ENCODE data around the gene TTC34.

Gene TTC34

DNA sequence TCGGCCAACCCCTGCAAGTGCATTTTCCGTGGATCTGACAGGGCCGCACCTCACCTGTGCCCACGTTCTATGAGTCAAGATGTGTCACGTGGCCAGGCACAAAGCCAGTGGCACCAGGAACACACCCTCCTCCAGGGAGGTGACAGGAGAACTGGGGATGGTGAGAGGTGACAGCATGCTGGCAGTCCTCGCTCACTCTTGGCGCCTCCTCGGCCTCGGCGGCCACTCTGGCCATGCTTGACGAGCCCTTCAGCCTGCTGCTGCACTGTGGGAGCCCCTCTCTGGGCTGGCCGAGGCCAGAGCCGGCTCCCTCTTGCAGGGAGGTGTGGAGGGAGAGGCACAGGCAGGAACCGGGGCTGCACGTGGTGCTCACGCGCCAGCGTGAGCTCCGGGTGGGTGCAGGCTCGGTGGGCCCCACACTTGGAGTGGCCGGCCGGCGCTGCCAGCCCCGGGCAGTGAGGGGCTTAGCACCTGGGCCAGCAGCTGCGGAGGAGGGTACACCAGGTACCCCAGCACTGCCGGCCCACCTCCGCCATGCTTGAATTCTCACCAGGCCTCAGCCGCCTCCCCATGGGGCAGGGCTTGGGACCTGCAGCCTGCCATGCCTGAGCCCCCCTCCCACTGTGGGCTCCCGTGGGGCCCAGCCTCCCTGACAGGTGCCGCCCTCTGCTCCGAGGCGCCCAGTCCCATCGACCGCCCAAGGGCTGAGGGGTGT lies 11.6 kb upstream of the TTC34 start:
- DNase-seq (ENCODE audit: low spot score), result no peak

- no peak for DNase-seq (ENCODE audit: low spot score)
Measured at GRCh38 chr1:2812136-2812535, 10.6 kb upstream of the TTC34 start.

DNA sequence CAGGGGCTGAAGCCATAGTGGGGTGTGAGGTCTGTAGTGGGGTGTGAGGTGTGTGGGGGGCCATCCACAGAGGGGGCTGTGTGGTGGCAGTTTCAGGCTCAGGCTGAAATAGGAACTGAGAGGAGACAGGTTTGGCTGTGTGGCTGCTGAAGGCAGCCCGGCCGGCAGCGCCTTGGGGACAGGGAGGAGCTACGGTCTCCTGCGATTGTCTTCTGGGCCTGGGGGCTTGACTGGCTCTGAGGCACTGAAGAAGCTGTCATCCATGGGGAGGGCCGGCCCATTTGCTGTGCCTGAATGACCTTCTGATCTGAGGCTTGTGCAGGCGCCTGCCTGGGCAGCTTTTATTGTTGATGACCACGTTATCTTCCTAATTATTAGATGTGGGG lies 10.0 kb upstream of the TTC34 start:
- DNase-seq (ENCODE audit: low spot score), result no peak

GRCh38 chr1:2810899-2811532 lies 9.5 kb upstream of the TTC34 start:
- no peak for DNase-seq (ENCODE audit: low spot score)

- no peak for DNase-seq (ENCODE audit: low spot score)
Measured at GRCh38 chr1:2810281-2810680, 8.8 kb upstream of the TTC34 start.

DNA sequence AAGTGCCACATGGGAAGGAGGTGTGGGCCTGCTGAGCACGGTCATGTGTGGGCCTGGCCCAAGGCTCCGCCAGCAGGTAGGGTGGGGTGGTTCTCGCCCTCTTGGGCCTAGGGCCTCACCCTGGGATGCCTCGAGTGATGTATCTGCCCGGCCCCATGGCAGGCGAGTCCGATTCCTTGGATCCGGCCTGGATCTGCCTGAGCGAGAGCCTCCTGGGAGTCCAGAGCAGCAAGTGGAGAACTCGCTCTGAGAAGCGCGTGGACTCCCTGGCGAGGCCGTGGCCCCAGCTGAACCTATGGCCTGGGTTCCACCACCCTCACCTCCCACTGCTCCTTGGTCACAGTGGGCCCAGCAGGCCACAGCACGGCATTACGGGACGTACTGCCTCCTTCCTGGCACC lies 8.2 kb upstream of the TTC34 start:
- no peak for DNase-seq (ENCODE audit: low spot score)

DNA sequence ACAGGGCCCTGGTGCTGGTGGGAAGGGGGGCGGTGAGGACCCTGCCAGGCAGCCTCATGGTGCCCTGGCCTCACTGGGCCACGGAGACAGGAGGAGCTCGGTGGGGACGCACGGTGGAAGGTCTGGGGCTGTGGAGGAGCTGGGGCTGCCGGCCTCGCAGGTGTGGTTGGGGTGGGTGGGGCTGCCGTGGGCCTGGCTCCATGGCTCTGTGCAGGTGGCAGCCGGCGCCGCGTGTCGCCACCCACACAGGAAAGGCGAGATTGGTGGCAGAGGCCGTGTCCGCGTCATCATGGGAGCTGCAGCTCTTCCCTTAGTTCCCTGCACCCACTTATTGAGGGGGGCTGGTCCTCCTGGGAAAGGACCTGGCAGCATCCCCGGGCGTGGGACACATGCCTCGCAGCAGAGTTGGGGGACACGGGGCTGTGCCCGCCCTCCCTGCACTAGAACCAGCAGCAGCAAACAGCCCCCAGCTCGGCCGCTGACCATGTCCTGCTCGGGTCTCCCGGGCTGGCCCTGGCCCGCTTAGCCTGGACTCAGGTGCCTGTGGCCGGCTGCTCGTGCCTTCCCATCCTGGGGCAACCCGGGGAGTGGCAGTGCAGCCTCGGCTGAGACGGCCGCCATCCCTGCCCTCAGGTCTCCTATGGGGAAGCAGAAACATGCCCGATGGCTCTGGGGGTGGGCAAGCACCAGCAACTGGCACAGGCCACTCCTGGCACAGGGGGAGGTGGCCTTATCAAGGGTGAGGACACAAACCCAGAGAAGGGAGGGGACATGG lies 7.5 kb upstream of the TTC34 start:
- DNase-seq (ENCODE audit: low spot score), result no peak

DNA sequence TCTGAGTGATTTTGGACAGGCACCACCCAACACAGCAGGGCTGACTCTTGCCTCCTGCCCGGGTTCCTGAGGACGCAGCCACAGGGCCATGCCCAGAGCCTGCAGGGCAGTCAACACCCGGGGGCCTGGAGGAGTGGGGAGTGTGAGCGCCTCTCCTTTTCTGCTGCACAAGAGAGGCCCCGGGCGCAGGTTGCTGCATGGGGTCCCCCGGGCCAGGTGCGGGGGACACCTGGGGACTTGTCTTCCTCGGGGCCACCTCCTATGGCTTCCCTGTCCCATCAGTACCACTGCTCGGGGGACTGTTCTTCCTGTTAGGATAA lies 6.9 kb upstream of the TTC34 start:
- no peak for DNase-seq (ENCODE audit: low spot score)

GRCh38 chr1:2807678-2808385 lies 6.3 kb upstream of the TTC34 start:
- no peak for DNase-seq (ENCODE audit: low spot score)

DNA sequence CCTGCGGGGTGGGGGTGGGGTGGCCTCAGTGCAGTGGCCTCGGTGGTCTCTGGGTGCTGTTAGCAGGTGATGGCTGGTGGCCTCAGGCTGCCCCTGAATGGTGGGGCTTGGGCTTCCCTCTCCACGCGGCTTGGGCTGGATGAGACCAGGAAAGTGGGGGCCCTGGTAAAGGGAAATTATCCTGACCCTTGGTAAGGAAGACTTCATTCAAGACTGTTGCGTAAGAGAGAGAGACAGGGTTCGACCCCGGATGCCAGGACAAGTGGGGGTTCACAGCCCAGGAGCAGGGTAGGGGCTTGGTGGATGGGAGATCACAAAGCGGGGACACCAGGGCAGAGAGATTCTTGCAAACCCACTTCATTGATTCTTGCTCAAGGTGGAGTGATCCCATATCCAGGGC lies 5.5 kb upstream of the TTC34 start:
- DNase-seq (ENCODE audit: low spot score), result no peak

DNA sequence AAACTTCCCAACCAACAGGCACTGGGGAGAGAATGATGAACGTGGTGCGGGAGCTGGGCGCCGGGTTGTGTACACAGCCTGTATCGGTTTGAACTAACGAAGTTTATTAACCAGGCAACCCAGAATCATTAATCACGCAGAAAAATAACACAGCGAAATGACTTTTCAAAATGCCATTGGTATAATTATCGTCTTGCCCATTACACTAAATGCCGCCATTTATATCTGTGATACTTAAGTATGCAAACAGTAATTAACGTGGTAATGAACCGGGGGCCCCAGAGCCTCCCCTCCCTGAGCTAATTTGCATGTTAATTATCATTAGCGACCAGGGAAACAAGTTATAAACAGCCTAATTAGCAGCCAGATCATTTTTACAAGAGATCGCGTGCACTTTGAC lies 5.1 kb upstream of the TTC34 start:
- no peak for DNase-seq (ENCODE audit: low spot score)

DNA sequence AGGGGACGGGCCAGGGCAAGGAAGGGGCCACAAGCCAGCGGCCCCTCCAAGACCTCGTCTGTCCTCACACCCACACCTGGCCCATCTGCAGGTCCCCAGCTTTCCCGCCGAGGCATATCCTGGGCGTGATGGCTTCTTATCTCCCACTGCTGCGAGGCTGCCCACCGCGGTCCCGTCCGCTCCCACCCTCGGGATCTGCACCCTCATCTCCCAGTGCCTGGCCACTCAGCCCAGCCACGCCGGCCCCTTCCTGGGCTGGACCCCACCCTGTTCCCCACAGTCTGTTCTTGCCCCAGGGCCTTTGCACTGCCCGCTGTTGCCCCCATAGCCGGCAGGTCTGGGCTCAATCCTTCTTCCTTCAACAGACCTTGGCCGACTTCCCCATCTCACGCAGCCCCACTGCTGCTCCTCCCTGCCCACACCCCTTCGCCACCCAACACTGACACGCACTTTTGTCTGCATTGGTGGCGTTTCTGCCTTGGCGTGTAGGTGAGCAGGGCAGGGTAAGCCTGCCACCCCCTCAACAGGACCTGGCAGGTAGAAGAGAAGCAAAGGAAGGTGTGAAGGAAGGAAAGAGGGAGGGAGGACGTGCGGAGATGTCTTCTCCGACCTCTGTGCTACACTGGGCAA lies 4.4 kb upstream of the TTC34 start:
- no peak for DNase-seq (ENCODE audit: low spot score)

DNA sequence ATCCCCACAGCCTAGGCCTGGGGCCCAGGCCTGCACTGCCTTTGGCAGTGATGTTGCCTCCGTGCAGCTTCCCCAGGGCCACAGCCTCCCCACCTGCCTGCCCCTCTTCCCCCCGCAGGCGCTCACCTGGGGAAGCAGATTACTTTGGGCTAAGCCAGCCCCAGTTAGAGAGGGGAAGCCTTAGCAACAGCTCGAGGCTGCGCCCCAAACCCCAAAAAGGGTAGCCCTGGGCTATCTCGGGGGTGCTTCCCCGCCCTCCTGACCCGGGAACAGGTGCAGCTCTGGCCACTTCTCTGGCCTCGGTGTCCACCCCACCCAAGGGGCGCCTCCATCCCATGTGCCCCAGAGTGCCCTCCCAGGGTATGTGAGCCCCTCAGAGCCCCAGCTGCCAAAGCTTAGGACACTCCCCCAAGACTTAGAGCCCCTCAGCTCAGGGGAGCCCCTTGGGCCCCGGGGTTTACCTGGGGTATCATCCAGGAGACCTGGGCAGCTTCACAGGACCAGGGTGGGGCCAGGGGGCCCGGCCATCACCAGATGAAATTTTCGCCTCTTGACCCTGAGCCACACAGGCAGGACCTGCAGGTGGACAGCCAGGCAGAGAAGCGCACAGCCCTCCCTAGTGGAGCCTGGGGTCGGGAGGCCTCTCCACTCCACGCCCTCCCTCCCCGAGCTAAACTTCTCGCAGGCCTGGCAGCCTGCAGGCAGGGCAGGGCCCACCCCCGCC lies 3.3 kb upstream of the TTC34 start:
- DNase-seq (ENCODE audit: low spot score), result no peak

- no peak for DNase-seq (ENCODE audit: low spot score)
Measured at GRCh38 chr1:2803931-2804627, 2.6 kb upstream of the TTC34 start.

- no peak for DNase-seq (ENCODE audit: low spot score)
Measured at GRCh38 chr1:2803086-2803930, 1.8 kb upstream of the TTC34 start.

DNA sequence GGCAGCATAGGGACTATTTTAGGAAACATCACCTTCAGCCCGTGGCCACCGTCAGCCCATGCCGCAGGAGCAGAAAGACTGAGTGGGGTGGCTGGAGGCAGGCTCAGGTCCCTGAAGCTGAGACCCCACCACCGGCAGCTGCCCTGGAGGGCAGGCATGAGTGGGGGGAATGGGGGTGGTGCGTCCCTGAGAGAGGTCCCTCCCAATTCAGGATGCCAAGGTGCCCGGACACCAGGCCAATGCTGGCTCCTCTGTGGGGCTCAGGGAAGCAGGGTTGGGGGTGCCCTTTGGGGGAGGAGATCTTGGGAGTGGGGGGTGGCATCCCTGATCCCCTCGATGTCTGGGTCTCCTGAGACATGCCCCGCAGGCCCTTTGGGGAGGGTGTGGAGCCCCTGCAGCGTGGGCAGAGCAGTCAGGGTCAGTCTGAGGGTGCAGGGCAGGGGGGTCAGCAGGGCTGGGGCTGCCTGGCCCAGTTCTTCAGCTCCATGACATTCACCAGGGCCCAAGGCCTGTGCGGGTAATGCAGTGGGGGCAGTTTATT lies 998 bp upstream of the TTC34 start:
- no peak for DNase-seq (ENCODE audit: low spot score)

DNA sequence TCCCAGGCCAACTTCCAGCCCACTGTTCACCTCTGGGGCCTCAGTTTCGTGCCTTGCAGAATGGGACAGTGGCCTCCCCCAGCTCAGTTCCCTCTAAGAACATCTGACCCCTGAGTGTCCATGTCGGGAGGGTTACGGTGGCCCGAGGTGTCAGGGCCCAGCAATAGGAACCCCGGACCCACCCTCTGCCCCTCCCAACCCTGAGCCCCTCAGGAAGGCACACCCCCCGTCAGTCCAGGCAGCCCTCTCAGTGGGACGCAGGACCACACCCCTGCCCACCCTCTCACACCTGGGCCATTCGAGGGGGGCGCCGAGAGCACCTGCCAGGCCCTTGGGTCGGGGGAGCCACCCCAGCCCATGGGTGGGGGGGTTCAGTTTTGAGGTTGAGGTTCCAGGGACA lies 447 bp downstream of the TTC34 start:
- DNase-seq (ENCODE audit: low spot score), result no peak

DNA sequence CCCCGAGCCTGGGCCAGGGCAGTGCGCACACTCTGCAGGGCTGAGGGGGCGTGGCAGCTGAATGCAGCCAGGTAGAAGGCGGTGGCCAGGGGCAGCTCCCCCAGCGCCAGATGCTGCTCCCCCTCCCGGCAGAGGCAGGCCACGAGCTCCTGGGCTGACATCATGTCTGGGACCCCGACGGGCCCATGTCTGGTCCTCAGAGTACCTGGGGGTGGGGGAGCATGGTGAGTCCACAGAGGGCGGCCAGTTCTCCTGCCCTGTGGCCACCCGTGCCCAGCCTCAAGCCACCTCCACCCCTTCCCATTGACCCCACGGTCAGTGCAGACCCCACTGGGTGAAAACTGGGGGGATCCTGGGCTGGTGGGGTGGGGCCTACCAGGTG lies 838 bp downstream of the TTC34 start:
- DNase-seq (ENCODE audit: low spot score), result no peak

DNA sequence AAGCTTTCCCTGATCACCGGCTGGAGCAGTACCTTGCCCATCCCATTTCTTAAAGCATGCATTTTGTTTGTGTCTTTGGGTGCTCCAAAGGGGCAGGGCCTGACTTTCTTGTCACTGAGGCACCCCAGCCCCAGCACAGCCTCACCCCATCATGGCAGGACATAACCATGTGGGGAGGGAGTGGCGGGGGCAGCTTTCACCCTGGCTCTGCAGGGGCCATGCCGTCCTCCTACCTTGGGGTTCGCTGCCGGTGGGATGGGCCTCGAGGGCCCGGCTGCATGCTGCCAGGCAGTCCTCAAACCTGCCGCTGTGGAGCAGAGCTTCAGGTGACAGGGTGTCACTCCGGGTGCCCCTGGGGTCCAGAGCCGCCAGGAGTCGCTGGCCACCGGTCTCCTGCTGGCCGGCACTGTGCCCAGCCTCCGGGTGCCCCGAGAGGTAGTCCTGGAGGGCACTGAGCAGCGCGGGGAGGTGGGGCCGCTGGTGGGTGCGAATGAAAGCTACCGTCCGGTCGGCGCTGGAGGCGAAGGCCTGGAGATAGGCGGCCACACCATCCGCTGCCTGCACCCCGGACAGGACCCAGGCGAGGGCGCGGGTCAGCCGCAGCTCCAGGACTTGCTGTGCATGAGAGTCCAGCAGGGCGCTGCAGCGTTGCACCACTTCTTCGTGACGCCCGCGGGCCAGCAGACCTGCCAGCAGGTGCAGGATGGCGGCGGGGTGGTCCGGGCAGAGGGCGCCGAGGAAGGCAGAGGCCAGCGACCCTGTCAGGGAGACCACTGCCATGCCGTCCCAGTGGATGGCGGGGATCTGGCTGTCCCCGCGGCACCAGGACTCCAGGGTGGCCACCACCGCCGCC lies 1.5 kb downstream of the TTC34 start:
- no peak for DNase-seq (ENCODE audit: low spot score)

All from iPS-NIHi11 (cell line).